HEK293 (cell line): ENCODE data around the gene PPP6R1.

Source experiments
- BCL11A ChIP-seq: fragments of 450-650 bp; formaldehyde crosslinking; IDR thresholded peaks from 2 replicates; pipeline ENCODE4 v1.5.1; 2016; ENCODE audit warnings: low read depth, missing biosample characterization, missing genetic modification characterization
- CTCF ChIP-seq: fragments of 450-650 bp; formaldehyde crosslinking; IDR thresholded peaks from 2 replicates; pipeline ENCODE4 v1.5.1; 2016; ENCODE audit warnings: missing biosample characterization, missing genetic modification characterization
- GLIS2 ChIP-seq: fragments of 450-650 bp; formaldehyde crosslinking; IDR thresholded peaks from 2 replicates; pipeline ENCODE4 v1.5.1; 2016; ENCODE audit warnings: missing biosample characterization, missing genetic modification characterization
- IKZF3 ChIP-seq: fragments of 450-650 bp; IDR thresholded peaks from 2 replicates; pipeline ENCODE4 v1.5.0; 2018; ENCODE audit warnings: missing biosample characterization, mild to moderate bottlenecking, missing genetic modification characterization, moderate library complexity
- KLF8 ChIP-seq: fragments of 450-650 bp; formaldehyde crosslinking; IDR thresholded peaks from 2 replicates; pipeline ENCODE4 v1.5.1; 2016; ENCODE audit warnings: missing biosample characterization, missing genetic modification characterization
- PRDM10 ChIP-seq: fragments of 450-650 bp; formaldehyde crosslinking; IDR thresholded peaks from 2 replicates; pipeline ENCODE4 v1.5.1; 2016; ENCODE audit warnings: missing biosample characterization, missing genetic modification characterization
- SETDB1 ChIP-seq: IDR thresholded peaks from one replicate; pipeline ENCODE4 v1.6.1; 2017; ENCODE audit warnings: mild to moderate bottlenecking, low read length, moderate library complexity, mixed read lengths; ENCODE audit not compliant: insufficient read length
- ZBTB11 ChIP-seq: fragments of 450-650 bp; formaldehyde crosslinking; conservative IDR thresholded peaks from 2 replicates; pipeline ENCODE4 v1.5.1; 2016; ENCODE audit warnings: low read depth, missing biosample characterization, missing genetic modification characterization
- ZBTB21 ChIP-seq: fragments of 450-650 bp; formaldehyde crosslinking; IDR thresholded peaks from 2 replicates; pipeline ENCODE4 v1.5.1; 2017; ENCODE audit warnings: missing biosample characterization, missing genetic modification characterization
- ZFHX2 ChIP-seq: fragments of 450-650 bp; formaldehyde crosslinking; conservative IDR thresholded peaks from 2 replicates; pipeline ENCODE4 v1.5.1; 2016; ENCODE audit warnings: missing biosample characterization, missing genetic modification characterization
- ZFP37 ChIP-seq: fragments of 450-650 bp; formaldehyde crosslinking; IDR thresholded peaks from 2 replicates; pipeline ENCODE4 v1.5.1; 2016; ENCODE audit warnings: missing biosample characterization, missing genetic modification characterization
- ZNF121 ChIP-seq: fragments of 450-650 bp; formaldehyde crosslinking; IDR thresholded peaks from 2 replicates; pipeline ENCODE4 v1.5.1; 2016; ENCODE audit warnings: missing biosample characterization, missing genetic modification characterization
- ZNF16 ChIP-seq: fragments of 450-650 bp; formaldehyde crosslinking; IDR thresholded peaks from 2 replicates; pipeline ENCODE4 v1.5.1; 2016; ENCODE audit warnings: low read depth, missing biosample characterization, missing genetic modification characterization
- ZNF2 ChIP-seq: fragments of 450-650 bp; formaldehyde crosslinking; IDR thresholded peaks from 2 replicates; pipeline ENCODE4 v1.5.1; 2016; ENCODE audit warnings: missing biosample characterization, missing genetic modification characterization
- ZNF391 ChIP-seq: fragments of 450-650 bp; formaldehyde crosslinking; IDR thresholded peaks from 2 replicates; pipeline ENCODE4 v1.5.1; 2016; ENCODE audit warnings: low read depth, missing biosample characterization, missing genetic modification characterization, borderline replicate concordance
- ZNF398 ChIP-seq: fragments of 450-650 bp; formaldehyde crosslinking; IDR thresholded peaks from 2 replicates; pipeline ENCODE4 v1.5.1; 2017; ENCODE audit warnings: missing biosample characterization, missing genetic modification characterization
- ZNF433 ChIP-seq: fragments of 450-650 bp; formaldehyde crosslinking; IDR thresholded peaks from 2 replicates; pipeline ENCODE4 v1.5.1; 2016; ENCODE audit warnings: missing biosample characterization, missing genetic modification characterization, low read depth
- ZNF530 ChIP-seq: fragments of 450-650 bp; formaldehyde crosslinking; IDR thresholded peaks from 2 replicates; pipeline ENCODE4 v1.5.1; 2016; ENCODE audit warnings: low read depth, missing biosample characterization, missing genetic modification characterization
- ZNF639 ChIP-seq: fragments of 450-650 bp; formaldehyde crosslinking; IDR thresholded peaks from 2 replicates; pipeline ENCODE4 v1.5.1; 2016; ENCODE audit warnings: missing biosample characterization, missing genetic modification characterization
- ZNF692 ChIP-seq: fragments of 450-650 bp; formaldehyde crosslinking; IDR thresholded peaks from 2 replicates; pipeline ENCODE4 v1.5.1; 2016; ENCODE audit warnings: missing biosample characterization, missing genetic modification characterization
- ZNF777 ChIP-seq: fragments of 450-650 bp; formaldehyde crosslinking; IDR thresholded peaks from 2 replicates; pipeline ENCODE4 v1.5.1; 2017; ENCODE audit warnings: missing biosample characterization, missing genetic modification characterization, borderline replicate concordance
- ZNF791 ChIP-seq: fragments of 450-650 bp; formaldehyde crosslinking; IDR thresholded peaks from 2 replicates; pipeline ENCODE4 v1.5.1; 2016; ENCODE audit warnings: missing biosample characterization, missing genetic modification characterization
- ZSCAN18 ChIP-seq: fragments of 450-650 bp; formaldehyde crosslinking; IDR thresholded peaks from 2 replicates; pipeline ENCODE4 v1.5.1; 2016; ENCODE audit warnings: missing biosample characterization, missing genetic modification characterization

Gene PPP6R1

GRCh38 chr19:55216461-55217198 is 42.2 kb downstream of the PPP6R1 start (continued):
- TF ChIP-seq ZNF692 (tag by site-specific recombination), result peak; percentile 90
- peak; percentile 86 for TF ChIP-seq PRDM10 (tag by site-specific recombination)
- TF ChIP-seq ZNF2 (tag by site-specific recombination), result peak; percentile 81
- no peak for TF ChIP-seq ZNF777
- TF ChIP-seq ZNF530, result 0 out of 2 replicates have a peak, but pooled peaks have one; percentile 18
- peak; percentile 61 for TF ChIP-seq ZBTB11 (tag by site-specific recombination)
- no peak for TF ChIP-seq ZNF433 (tag by site-specific recombination)
- peak; percentile 98 for TF ChIP-seq ZSCAN18 (tag by site-specific recombination)
- TF ChIP-seq KLF8 (tag by site-specific recombination), result peak; percentile 89
- TF ChIP-seq SETDB1, result no peak
- no peak for TF ChIP-seq ZNF398 (tag by site-specific recombination)
- peak; percentile 19; the same call in 1 of the 2 replicates for TF ChIP-seq ZNF16 (tag by site-specific recombination)
- TF ChIP-seq IKZF3 (tag by site-specific recombination), result peak; percentile 80
- peak; percentile 75 for TF ChIP-seq ZBTB21
- TF ChIP-seq ZFHX2, result peak; percentile 82
- peak; percentile 48; the same call in 1 of the 2 replicates for TF ChIP-seq ZFP37
- TF ChIP-seq CTCF, result no peak
- 0 out of 2 replicates have a peak, but pooled peaks have one; percentile 23 for TF ChIP-seq BCL11A (tag by site-specific recombination)
- TF ChIP-seq ZNF391 (tag by site-specific recombination), result peak; percentile 92; the same call in 1 of the 2 replicates
- no peak for TF ChIP-seq ZNF791 (tag by site-specific recombination)
- TF ChIP-seq GLIS2 (tag by site-specific recombination), result peak; percentile 85
- TF ChIP-seq ZNF121 (tag by site-specific recombination), result peak; percentile 86; the same call in 1 of the 2 replicates
- TF ChIP-seq ZNF639 (tag by site-specific recombination), result peak; percentile 93
